Left lung (tissue), 10 donors: Measurements from ENCODE around the gene RASA3. TPM values are rescaled to one million over a fixed set of nuclear protein-coding genes. Genes with fewer than 3 reads are reported as not detected.

Experiments
- ATAC-seq: fragments of 200-7000 bp; cut with Tn5 transposase; one replicate; pipeline ENCODE4 v1.9.1; 2020; ENCODE audit warnings: moderate library complexity
- DNase-seq, 4 donors: peaks; one replicate each; pipeline ENCODE4 v3.0.0-alpha.2; 2013 to 2020
- H3K27ac ChIP-seq, 2 donors: fragments of 200-600 bp; sonication (generic) in 1 of 2; one replicate each; pipeline versions ENCODE4 v1.5.0 to v1.8.0; 2020 to 2021
- H3K27me3 ChIP-seq, 2 donors: fragments of 200-600 bp; sonication (generic) in 1 of 2; one replicate each; pipeline versions ENCODE4 v1.5.0 to v1.8.0; 2020 to 2021
- H3K36me3 ChIP-seq, 2 donors: fragments of 200-600 bp; sonication (generic) in 1 of 2; one replicate each; pipeline versions ENCODE4 v1.5.0 to v1.8.0; 2020 to 2021
- H3K4me1 ChIP-seq, 2 donors: fragments of 200-600 bp; one replicate each; pipeline ENCODE4 v1.8.0; 2021
- H3K4me3 ChIP-seq, 2 donors: fragments of 200-600 bp; sonication (generic) in 1 of 2; one replicate each; pipeline versions ENCODE4 v1.5.0 to v1.8.0; 2020 to 2021; ENCODE audit warnings: mild to moderate bottlenecking in 1 of 2
- H3K9me3 ChIP-seq, 2 donors: fragments of 200-600 bp; sonication (generic) in 1 of 2; one replicate each; pipeline versions ENCODE4 v1.5.0 to v1.8.0; 2020 to 2021
- CTCF ChIP-seq, 2 donors: fragments of 200-600 bp; sonication (generic) in 1 of 2; IDR thresholded peaks; one replicate each; pipeline versions ENCODE4 v1.5.0 to v1.8.0; 2021; ENCODE audit warnings: antibody characterized with exemption in 2 of 2
- intact Hi-C, 2 donors: fragments of 100-400 bp; cut with DNase I; formaldehyde crosslinking; loops; one replicate each; pipeline versions ENCODE4 v1.11.2 to v1.14.2; 2022
- polyA plus RNA-seq, 6 donors: library from polyadenylated mRNA; unstranded; fragments of 120-200 nt; gene quantifications; one replicate each; pipeline ENCODE4 v1.2.1, GENCODE V29; 2013; ENCODE audit not compliant: insufficient read length in 6 of 6
- total RNA-seq, 2 donors: library from RNA; stranded (reverse); fragmentation: NEBNext Ultra II Directional; extraction: Animal tissue kit (Norgen Biotek cat#: 25700); gene quantifications; one replicate each; pipeline ENCODE4 v1.2.1, GENCODE V29; 2021
- donor health status: DM: no; HTN: yes; CAD: no.
- donor health status: DM: no; HTN: no; CAD: no.

Gene RASA3
- total and polyA plus RNA-seq, 8 donors = 11.4 to 22.2 (median 12.7) TPM

- H3K9me3 ChIP-seq = no peaks in the 10 kb centered on the region
- H3K36me3 ChIP-seq = no peaks in the 10 kb centered on the region
- DNase-seq = peak in 3 of 4 donors; percentile 27 to 63 (median 58)
- H3K4me3 ChIP-seq = no peak overlapping the region
- peak; percentile 52 for ATAC-seq
- intact Hi-C loops = loop anchor here in 1 of 2 donors (10.0 kb wide), 1 partner anchor 130 kb away; no protein-coding TSS in a partner anchor
- H3K27ac ChIP-seq = no peak overlapping the region
- peaks cover 0 to 7% of the 10 kb centered on the region in 2 donors for H3K4me1 ChIP-seq
- TF ChIP-seq CTCF (IDR thresholded peaks at IDR 0.05) = no peak
- H3K27me3 ChIP-seq = peaks cover 0 to 28% of the 10 kb centered on the region in 2 donors
These were observed 197.2 kb downstream of the RASA3 start for GRCh38 chr13:113935001-113935844.

GRCh38 chr13:113934576-113934975, 197.8 kb downstream of the RASA3 start:
- no peak for TF ChIP-seq CTCF (IDR thresholded peaks at IDR 0.05)
- Histone ChIP-seq H3K27ac (no peak overlapping the region), H3K4me3 (no peak overlapping the region), H3K4me1 (peaks cover 0 to 7% of the 10 kb centered on the region in 2 donors), H3K9me3 (no peaks in the 10 kb centered on the region), H3K27me3 (peaks cover 0 to 33% of the 10 kb centered on the region in 2 donors), H3K36me3 (no peaks in the 10 kb centered on the region)
- peak in 2 of 4 donors; percentile 15 to 55 for DNase-seq
- ATAC-seq = no peak
- intact Hi-C loops = loop anchor here in 1 of 2 donors (10.0 kb wide), 1 partner anchor 130 kb away; no protein-coding TSS in a partner anchor

GRCh38 chr13:113933901-113934300, 198.5 kb downstream of the RASA3 start:
- H3K4me1 ChIP-seq = peaks cover 0 to 7% of the 10 kb centered on the region in 2 donors
- ATAC-seq (no peak), DNase-seq (peak in 2 of 4 donors; percentile 28 to 66)
- TF ChIP-seq CTCF (IDR thresholded peaks at IDR 0.05) = no peak
- no peak overlapping the region for H3K27ac ChIP-seq
- H3K27me3 ChIP-seq = peaks cover 0 to 36% of the 10 kb centered on the region in 2 donors
- intact Hi-C loops = loop anchor here in 1 of 2 donors (10.0 kb wide), 1 partner anchor 129 kb away; no protein-coding TSS in a partner anchor
- H3K4me3 ChIP-seq = no peak overlapping the region
- no peaks in the 10 kb centered on the region for H3K36me3 ChIP-seq
- H3K9me3 ChIP-seq = no peaks in the 10 kb centered on the region

- Histone ChIP-seq H3K36me3 (no peaks in the 10 kb centered on the region), H3K4me3 (no peak overlapping the region), H3K9me3 (no peaks in the 10 kb centered on the region), H3K4me1 (peaks cover 4 to 7% of the 10 kb centered on the region in 2 donors), H3K27me3 (peaks cover 0 to 41% of the 10 kb centered on the region in 2 donors), H3K27ac (no peak overlapping the region)
- ATAC-seq (no peak), DNase-seq (peak in 1 of 4 donors; percentile 4)
- intact Hi-C loops = loop anchor here in 1 of 2 donors (10.0 kb wide), 1 partner anchor 127 kb away; no protein-coding TSS in a partner anchor
- no peak for TF ChIP-seq CTCF (IDR thresholded peaks at IDR 0.05)
These were observed 200.5 kb downstream of the RASA3 start for GRCh38 chr13:113931841-113932459.
